ENCODE data around the gene LEPROT. TPM values are rescaled to one million over a fixed set of nuclear protein-coding genes. Genes with fewer than 3 reads are reported as not detected.

LEPROT gene
- total RNA-seq, 1 experiment from 2014 or later: 18.1 TPM

DNA sequence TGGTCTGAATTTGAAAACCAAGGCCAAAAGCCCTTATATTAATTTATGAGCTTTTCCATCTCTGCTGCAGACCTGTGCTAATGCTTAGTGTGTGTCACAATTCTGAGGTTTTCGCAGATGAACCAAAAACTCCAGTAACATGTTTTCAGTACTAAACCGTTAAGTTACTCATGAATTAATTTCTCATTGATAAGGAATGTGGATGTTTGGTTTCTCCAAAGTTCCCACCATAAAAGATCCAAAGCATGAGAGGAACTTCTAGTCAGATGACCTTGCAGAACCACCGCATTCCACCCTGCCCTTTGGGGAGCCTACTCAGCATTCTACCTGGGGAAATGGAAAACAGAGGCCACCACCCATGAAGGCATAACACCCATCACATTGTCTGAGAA, 7.5 kb upstream of the LEPROT start:
- Mint-ChIP-seq H3K27ac (no peak overlapping the region; the same call in 1 of the 2 replicates), H3K36me3 (no peaks in the 10 kb centered on the region), H3K4me1 (peaks cover 19% of the 10 kb centered on the region), H3K27me3 (ENCODE audit: low read depth) (no peaks in the 10 kb centered on the region), H3K4me3 (no peak overlapping the region), H3K9me3 (no peaks in the 10 kb centered on the region)
- no peak for ATAC-seq
- DNase-seq (ENCODE audit: low spot score): no peak
- TF ChIP-seq, protein P1, sequence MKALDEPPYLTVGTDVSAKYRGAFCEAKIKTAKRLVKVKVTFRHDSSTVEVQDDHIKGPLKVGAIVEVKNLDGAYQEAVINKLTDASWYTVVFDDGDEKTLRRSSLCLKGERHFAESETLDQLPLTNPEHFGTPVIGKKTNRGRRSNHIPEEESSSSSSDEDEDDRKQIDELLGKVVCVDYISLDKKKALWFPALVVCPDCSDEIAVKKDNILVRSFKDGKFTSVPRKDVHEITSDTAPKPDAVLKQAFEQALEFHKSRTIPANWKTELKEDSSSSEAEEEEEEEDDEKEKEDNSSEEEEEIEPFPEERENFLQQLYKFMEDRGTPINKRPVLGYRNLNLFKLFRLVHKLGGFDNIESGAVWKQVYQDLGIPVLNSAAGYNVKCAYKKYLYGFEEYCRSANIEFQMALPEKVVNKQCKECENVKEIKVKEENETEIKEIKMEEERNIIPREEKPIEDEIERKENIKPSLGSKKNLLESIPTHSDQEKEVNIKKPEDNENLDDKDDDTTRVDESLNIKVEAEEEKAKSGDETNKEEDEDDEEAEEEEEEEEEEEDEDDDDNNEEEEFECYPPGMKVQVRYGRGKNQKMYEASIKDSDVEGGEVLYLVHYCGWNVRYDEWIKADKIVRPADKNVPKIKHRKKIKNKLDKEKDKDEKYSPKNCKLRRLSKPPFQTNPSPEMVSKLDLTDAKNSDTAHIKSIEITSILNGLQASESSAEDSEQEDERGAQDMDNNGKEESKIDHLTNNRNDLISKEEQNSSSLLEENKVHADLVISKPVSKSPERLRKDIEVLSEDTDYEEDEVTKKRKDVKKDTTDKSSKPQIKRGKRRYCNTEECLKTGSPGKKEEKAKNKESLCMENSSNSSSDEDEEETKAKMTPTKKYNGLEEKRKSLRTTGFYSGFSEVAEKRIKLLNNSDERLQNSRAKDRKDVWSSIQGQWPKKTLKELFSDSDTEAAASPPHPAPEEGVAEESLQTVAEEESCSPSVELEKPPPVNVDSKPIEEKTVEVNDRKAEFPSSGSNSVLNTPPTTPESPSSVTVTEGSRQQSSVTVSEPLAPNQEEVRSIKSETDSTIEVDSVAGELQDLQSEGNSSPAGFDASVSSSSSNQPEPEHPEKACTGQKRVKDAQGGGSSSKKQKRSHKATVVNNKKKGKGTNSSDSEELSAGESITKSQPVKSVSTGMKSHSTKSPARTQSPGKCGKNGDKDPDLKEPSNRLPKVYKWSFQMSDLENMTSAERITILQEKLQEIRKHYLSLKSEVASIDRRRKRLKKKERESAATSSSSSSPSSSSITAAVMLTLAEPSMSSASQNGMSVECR (CRISPR knock-in tag; IDR thresholded peaks at IDR 0.05; ENCODE audit: borderline replicate concordance): no peak
- TF ChIP-seq ZNF671 (CRISPR knock-in tag; IDR thresholded peaks at IDR 0.05) (no peak), NFYB (CRISPR knock-in tag; conservative IDR thresholded peaks at IDR 0.05; ENCODE audit: low read depth) (no peak), ZNF416 (CRISPR knock-in tag; IDR thresholded peaks at IDR 0.05) (no peak), SOX15 (CRISPR knock-in tag; IDR thresholded peaks at IDR 0.05) (no peak), HMGA2 (CRISPR knock-in tag; IDR thresholded peaks at IDR 0.05) (no peak), CBFB (CRISPR knock-in tag; IDR thresholded peaks at IDR 0.05; ENCODE audit: low read depth) (no peak), NR1H2 (CRISPR knock-in tag; IDR thresholded peaks at IDR 0.05) (no peak), GTF2I (CRISPR knock-in tag; conservative IDR thresholded peaks at IDR 0.05) (no peak), RELA (CRISPR knock-in tag; IDR thresholded peaks at IDR 0.05; ENCODE audit: borderline replicate concordance) (no peak), ESRRA (CRISPR knock-in tag; IDR thresholded peaks at IDR 0.05; ENCODE audit: borderline replicate concordance) (no peak), RORB (CRISPR knock-in tag; IDR thresholded peaks at IDR 0.05) (no peak), ZNF121 (CRISPR knock-in tag; IDR thresholded peaks at IDR 0.05) (no peak)
- TF ChIP-seq, protein P2, sequence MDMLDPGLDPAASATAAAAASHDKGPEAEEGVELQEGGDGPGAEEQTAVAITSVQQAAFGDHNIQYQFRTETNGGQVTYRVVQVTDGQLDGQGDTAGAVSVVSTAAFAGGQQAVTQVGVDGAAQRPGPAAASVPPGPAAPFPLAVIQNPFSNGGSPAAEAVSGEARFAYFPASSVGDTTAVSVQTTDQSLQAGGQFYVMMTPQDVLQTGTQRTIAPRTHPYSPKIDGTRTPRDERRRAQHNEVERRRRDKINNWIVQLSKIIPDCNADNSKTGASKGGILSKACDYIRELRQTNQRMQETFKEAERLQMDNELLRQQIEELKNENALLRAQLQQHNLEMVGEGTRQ (CRISPR knock-in tag; IDR thresholded peaks at IDR 0.05): no peak
- TF ChIP-seq, protein P3, sequence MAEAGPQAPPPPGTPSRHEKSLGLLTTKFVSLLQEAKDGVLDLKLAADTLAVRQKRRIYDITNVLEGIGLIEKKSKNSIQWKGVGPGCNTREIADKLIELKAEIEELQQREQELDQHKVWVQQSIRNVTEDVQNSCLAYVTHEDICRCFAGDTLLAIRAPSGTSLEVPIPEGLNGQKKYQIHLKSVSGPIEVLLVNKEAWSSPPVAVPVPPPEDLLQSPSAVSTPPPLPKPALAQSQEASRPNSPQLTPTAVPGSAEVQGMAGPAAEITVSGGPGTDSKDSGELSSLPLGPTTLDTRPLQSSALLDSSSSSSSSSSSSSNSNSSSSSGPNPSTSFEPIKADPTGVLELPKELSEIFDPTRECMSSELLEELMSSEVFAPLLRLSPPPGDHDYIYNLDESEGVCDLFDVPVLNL (CRISPR knock-in tag; IDR thresholded peaks at IDR 0.05; ENCODE audit: borderline replicate concordance, low read depth): no peak
- TF ChIP-seq, protein P4, sequence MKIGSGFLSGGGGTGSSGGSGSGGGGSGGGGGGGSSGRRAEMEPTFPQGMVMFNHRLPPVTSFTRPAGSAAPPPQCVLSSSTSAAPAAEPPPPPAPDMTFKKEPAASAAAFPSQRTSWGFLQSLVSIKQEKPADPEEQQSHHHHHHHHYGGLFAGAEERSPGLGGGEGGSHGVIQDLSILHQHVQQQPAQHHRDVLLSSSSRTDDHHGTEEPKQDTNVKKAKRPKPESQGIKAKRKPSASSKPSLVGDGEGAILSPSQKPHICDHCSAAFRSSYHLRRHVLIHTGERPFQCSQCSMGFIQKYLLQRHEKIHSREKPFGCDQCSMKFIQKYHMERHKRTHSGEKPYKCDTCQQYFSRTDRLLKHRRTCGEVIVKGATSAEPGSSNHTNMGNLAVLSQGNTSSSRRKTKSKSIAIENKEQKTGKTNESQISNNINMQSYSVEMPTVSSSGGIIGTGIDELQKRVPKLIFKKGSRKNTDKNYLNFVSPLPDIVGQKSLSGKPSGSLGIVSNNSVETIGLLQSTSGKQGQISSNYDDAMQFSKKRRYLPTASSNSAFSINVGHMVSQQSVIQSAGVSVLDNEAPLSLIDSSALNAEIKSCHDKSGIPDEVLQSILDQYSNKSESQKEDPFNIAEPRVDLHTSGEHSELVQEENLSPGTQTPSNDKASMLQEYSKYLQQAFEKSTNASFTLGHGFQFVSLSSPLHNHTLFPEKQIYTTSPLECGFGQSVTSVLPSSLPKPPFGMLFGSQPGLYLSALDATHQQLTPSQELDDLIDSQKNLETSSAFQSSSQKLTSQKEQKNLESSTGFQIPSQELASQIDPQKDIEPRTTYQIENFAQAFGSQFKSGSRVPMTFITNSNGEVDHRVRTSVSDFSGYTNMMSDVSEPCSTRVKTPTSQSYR (CRISPR knock-in tag; IDR thresholded peaks at IDR 0.05): no peak
- TF ChIP-seq, protein P5, sequence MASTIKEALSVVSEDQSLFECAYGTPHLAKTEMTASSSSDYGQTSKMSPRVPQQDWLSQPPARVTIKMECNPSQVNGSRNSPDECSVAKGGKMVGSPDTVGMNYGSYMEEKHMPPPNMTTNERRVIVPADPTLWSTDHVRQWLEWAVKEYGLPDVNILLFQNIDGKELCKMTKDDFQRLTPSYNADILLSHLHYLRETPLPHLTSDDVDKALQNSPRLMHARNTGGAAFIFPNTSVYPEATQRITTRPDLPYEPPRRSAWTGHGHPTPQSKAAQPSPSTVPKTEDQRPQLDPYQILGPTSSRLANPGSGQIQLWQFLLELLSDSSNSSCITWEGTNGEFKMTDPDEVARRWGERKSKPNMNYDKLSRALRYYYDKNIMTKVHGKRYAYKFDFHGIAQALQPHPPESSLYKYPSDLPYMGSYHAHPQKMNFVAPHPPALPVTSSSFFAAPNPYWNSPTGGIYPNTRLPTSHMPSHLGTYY (CRISPR knock-in tag; IDR thresholded peaks at IDR 0.05): no peak
- TF ChIP-seq, protein P6, sequence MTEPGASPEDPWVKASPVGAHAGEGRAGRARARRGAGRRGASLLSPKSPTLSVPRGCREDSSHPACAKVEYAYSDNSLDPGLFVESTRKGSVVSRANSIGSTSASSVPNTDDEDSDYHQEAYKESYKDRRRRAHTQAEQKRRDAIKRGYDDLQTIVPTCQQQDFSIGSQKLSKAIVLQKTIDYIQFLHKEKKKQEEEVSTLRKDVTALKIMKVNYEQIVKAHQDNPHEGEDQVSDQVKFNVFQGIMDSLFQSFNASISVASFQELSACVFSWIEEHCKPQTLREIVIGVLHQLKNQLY (CRISPR knock-in tag; IDR thresholded peaks at IDR 0.05): no peak
- TF ChIP-seq, protein P7, sequence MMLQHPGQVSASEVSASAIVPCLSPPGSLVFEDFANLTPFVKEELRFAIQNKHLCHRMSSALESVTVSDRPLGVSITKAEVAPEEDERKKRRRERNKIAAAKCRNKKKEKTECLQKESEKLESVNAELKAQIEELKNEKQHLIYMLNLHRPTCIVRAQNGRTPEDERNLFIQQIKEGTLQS (CRISPR knock-in tag; conservative IDR thresholded peaks at IDR 0.05): no peak
- ChIA-PET POLR2A (no interaction called here), CTCF (no interaction called here)
